Activated CD4-positive, alpha-beta T cell treated with anti-CD3 and anti-CD28 coated beads for 48 hours (primary cell): ENCODE results near the gene MDM1.

ENCODE experiments used
- DNase-seq: peaks from one replicate; pipeline ENCODE4 v3.0.0-alpha.2; 2020

Gene MDM1

GRCh38 chr12:68354977-68355541 lies 22.9 kb upstream of the MDM1 start:
- DNase-seq, result no peak

- no peak for DNase-seq
Measured at GRCh38 chr12:68352067-68352466, 19.9 kb upstream of the MDM1 start.

- DNase-seq, result no peak
Measured at GRCh38 chr12:68350753-68351152, 18.6 kb upstream of the MDM1 start.

- DNase-seq, result no peak
Measured at GRCh38 chr12:68349921-68350606, 17.9 kb upstream of the MDM1 start.

GRCh38 chr12:68349220-68349621 lies 17.1 kb upstream of the MDM1 start:
- no peak for DNase-seq

GRCh38 chr12:68348419-68348818 lies 16.3 kb upstream of the MDM1 start:
- DNase-seq, result no peak

- no peak for DNase-seq
Measured at GRCh38 chr12:68345763-68346162, 13.6 kb upstream of the MDM1 start.

- no peak for DNase-seq
Measured at GRCh38 chr12:68344126-68344525, 12.0 kb upstream of the MDM1 start.

- no peak for DNase-seq
Measured at GRCh38 chr12:68342966-68343365, 10.8 kb upstream of the MDM1 start.

- no peak for DNase-seq
Measured at GRCh38 chr12:68341822-68342221, 9.7 kb upstream of the MDM1 start.

- DNase-seq, result no peak
Measured at GRCh38 chr12:68340404-68341270, 8.5 kb upstream of the MDM1 start.

GRCh38 chr12:68336889-68337303 lies 4.7 kb upstream of the MDM1 start:
- no peak for DNase-seq

- DNase-seq, result no peak
Measured at GRCh38 chr12:68335462-68335861, 3.3 kb upstream of the MDM1 start.

GRCh38 chr12:68334132-68334531 lies 2.0 kb upstream of the MDM1 start:
- DNase-seq, result peak; percentile 29

GRCh38 chr12:68332728-68333630 lies 817 bp upstream of the MDM1 start:
- no peak for DNase-seq

- DNase-seq, result peak; percentile 44
Measured at GRCh38 chr12:68331500-68331868, 678 bp downstream of the MDM1 start.

GRCh38 chr12:68327896-68328295 lies 4.3 kb downstream of the MDM1 start:
- no peak for DNase-seq

GRCh38 chr12:68326716-68327115 lies 5.4 kb downstream of the MDM1 start:
- DNase-seq, result no peak

- no peak for DNase-seq
Measured at GRCh38 chr12:68325966-68326365, 6.2 kb downstream of the MDM1 start.

GRCh38 chr12:68324531-68324930 lies 7.6 kb downstream of the MDM1 start:
- DNase-seq, result no peak

- DNase-seq, result no peak
Measured at GRCh38 chr12:68321140-68321539, 11.0 kb downstream of the MDM1 start.

GRCh38 chr12:68319988-68320623 lies 12.1 kb downstream of the MDM1 start:
- DNase-seq, result no peak
